GM12878 (cell line): ENCODE results near the gene MIR17HG. TPM values are rescaled to one million over a fixed set of nuclear protein-coding genes. Genes with fewer than 3 reads are reported as not detected.
A peak's percentile ranks its signal among the peaks of the same experiment; 100 is the strongest.

ENCODE experiments used
- ATAC-seq: fragments of 200-7000 bp; cut with Tn5 transposase; 3 replicates; pipeline ENCODE4 v1.9.1; 2020; ENCODE audit warnings: mild to moderate bottlenecking, moderate library complexity
- BruUV-seq: library from RNA; stranded (reverse); fragments of 400-500 nt; replicated peaks from 2 replicates; lab custom pipeline; 2021; lab: Mats Ljungman, UMichigan
- CTCF ChIA-PET: fragments of 300-600 bp; sonication (Branson Sonifier 250); formaldehyde crosslinking; extraction: SDS; loops from one replicate; lab custom pipeline; 2021; ENCODE audit warnings: inconsistent platforms; lab: Yijun Ruan, JAX
- POLR2A ChIA-PET: fragments of 350-600 bp; formaldehyde crosslinking; extraction: SDS; loops from one replicate; lab custom pipeline; 2021; ENCODE audit warnings: inconsistent platforms; lab: Charles Lee
- RAD21 ChIA-PET: fragments of 300-600 bp; sonication (Branson Sonifier 250); formaldehyde crosslinking; loops from one replicate; lab custom pipeline; 2023; ENCODE audit warnings: antibody characterized with exemption; ENCODE audit not compliant: unreplicated experiment; lab: Charles Lee
- SMC1A ChIA-PET: fragments of 300-600 bp; sonication (Branson Sonifier 250); formaldehyde crosslinking; loops from one replicate; lab custom pipeline; 2023; ENCODE audit not compliant: unreplicated experiment, uncharacterized antibody; lab: Charles Lee
- DNase-seq: peaks from one replicate; pipeline ENCODE4 v3.0.0-alpha.2; 2011; ENCODE audit warnings: low read depth, low spot score
- FAIRE-seq: peaks from 3 replicates; lab custom pipeline; 2011; peaks lifted over from hg19 to GRCh38; lab: Jason Lieb, UNC
- H2AFZ ChIP-seq: 2 replicates; pipeline ENCODE4 v1.6.0; 2011; ENCODE audit warnings: low read depth, low read length, control low read depth; ENCODE audit not compliant: control insufficient read depth
- H3K27ac ChIP-seq: 2 replicates; pipeline ENCODE4 v1.5.1; 2011; ENCODE audit warnings: control low read depth; ENCODE audit not compliant: control insufficient read depth, insufficient read depth
- H3K27me3 ChIP-seq, 2 experiments: replicated peaks in 1 of 2; 2 replicates each; pipeline versions ENCODE4 v1.6.0 to v1.6.1; 2011; ENCODE audit warnings: low read length in 1 of 2; ENCODE audit not compliant: control insufficient read depth in 2 of 2, insufficient read depth in 2 of 2
- H3K36me3 ChIP-seq, 2 experiments: 2 replicates each; pipeline ENCODE4 v1.5.1; 2011; ENCODE audit warnings: low read length in 1 of 2; ENCODE audit not compliant: control insufficient read depth in 2 of 2, insufficient read depth in 2 of 2
- H3K4me1 ChIP-seq: 2 replicates; pipeline ENCODE4 v1.6.1; 2011; ENCODE audit warnings: mild to moderate bottlenecking, low read length, moderate library complexity, mixed read lengths; ENCODE audit not compliant: control insufficient read depth, insufficient read depth
- H3K4me2 ChIP-seq: 2 replicates; pipeline ENCODE4 v1.6.0; 2011; ENCODE audit warnings: control low read depth; ENCODE audit not compliant: control insufficient read depth, insufficient read depth
- H3K4me3 ChIP-seq: fragments of 200-600 bp; sonication (generic); 2 replicates; pipeline ENCODE4 v1.5.1; 2016
- H3K79me2 ChIP-seq: 2 replicates; pipeline ENCODE4 v1.6.0; 2011; ENCODE audit warnings: low read length; ENCODE audit not compliant: control insufficient read depth, insufficient read depth
- H3K9ac ChIP-seq: 2 replicates; pipeline ENCODE4 v1.8.0; 2011; ENCODE audit warnings: low read length, control low read depth, mixed read lengths; ENCODE audit not compliant: control insufficient read depth, insufficient read depth
- H3K9me3 ChIP-seq: replicated peaks from 3 replicates; pipeline ENCODE4 v1.5.1; 2011; ENCODE audit warnings: mild to moderate bottlenecking, low read length; ENCODE audit not compliant: control insufficient read depth, insufficient read depth
- H4K20me1 ChIP-seq: 2 replicates; pipeline ENCODE4 v1.6.0; 2011; ENCODE audit not compliant: control insufficient read depth, insufficient read depth
- CREB1 ChIP-seq: IDR thresholded peaks from 2 replicates; pipeline ENCODE4 v1.6.1; 2012; ENCODE audit warnings: low read depth, mild to moderate bottlenecking, inconsistent platforms
- GABPA ChIP-seq: IDR thresholded peaks from 2 replicates; pipeline ENCODE4 v1.6.1; 2014; ENCODE audit warnings: antibody characterized with exemption, low read depth, mild to moderate bottlenecking, inconsistent platforms
- HCFC1 ChIP-seq: fragments of 150-350 bp; IDR thresholded peaks from 2 replicates; pipeline ENCODE4 v1.6.1; 2014; ENCODE audit warnings: low read length
- SMAD1 ChIP-seq: fragments of 450-650 bp; IDR thresholded peaks from 2 replicates; pipeline ENCODE4 v1.6.1; 2018; ENCODE audit warnings: mild to moderate bottlenecking, low read depth; ENCODE audit not compliant: partially characterized antibody
- ZNF687 ChIP-seq: fragments of 450-650 bp; IDR thresholded peaks from 2 replicates; pipeline ENCODE4 v1.6.1; 2017; ENCODE audit warnings: mild to moderate bottlenecking, moderate library complexity
- WGBS: methylation state at CpG from one replicate; pipeline ENCODE4 v1.1.6; 2016; ENCODE audit warnings: low lambda C conversion rate; ENCODE audit not compliant: insufficient replicate concordance, insufficient coverage; ENCODE audit errors: missing lambda C conversion rate; 5-methylcytosine and 5-hydroxymethylcytosine counted together
- in situ Hi-C: fragments of 300-500 bp; cut with MboI; formaldehyde crosslinking; loops from 9 replicates; pipeline ENCODE4 v1.14.3; 2018; ENCODE audit warnings: mixed read lengths
- intact Hi-C: fragments of 100-400 bp; cut with micrococcal nuclease; formaldehyde crosslinking; loops from one replicate; pipeline ENCODE4 v1.14.2; 2022; ENCODE audit not compliant: unreplicated experiment
- polyA plus RNA-seq, 11 experiments: library from polyadenylated mRNA; depleted of rRNA in 4 of 11; unstranded in 6 of 11; stranded (reverse) in 5 of 11; fragments of >200 nt; fragmentation: Nextera tagmentation in 4 of 11; fragmentation: Illumina TruSeq in 1 of 11; extraction: Ambion mirVana in 4 of 11; extraction: Trizol in 1 of 11; gene quantifications; 1 replicate in 1 of 11; 2 replicates in 10 of 11; pipeline versions ENCODE4 v1.2.1 to v1.2.3, GENCODE V29; 2011 to 2016; ENCODE audit warnings: inconsistent platforms in 2 of 11, missing spikeins in 2 of 11, low read depth in 1 of 11
- total RNA-seq, 4 experiments: library from RNA; depleted of rRNA in 3 of 4; stranded (reverse); fragments of >200 nt in 3 of 4; fragmentation: Illumina TruSeq in 1 of 4; extraction: Trizol in 1 of 4; gene quantifications; 2 replicates each; pipeline versions ENCODE4 v1.2.1 to v1.2.3, GENCODE V29; 2013 to 2021

The MIR17HG gene
- total and polyA plus RNA-seq, 10 of the 15 experiments (the other 5 are each of a cell fraction or from before 2014, with no cell fraction given) = 4.4 to 37.7 (median 15.1) TPM

- peak; percentile 35; the same call in 1 of the 2 replicates for TF ChIP-seq CREB1
- TF ChIP-seq GABPA = no peak
Observed at GRCh38 chr13:91302111-91302510, 45.4 kb upstream of the MIR17HG start (continued).

GRCh38 chr13:91303031-91303430 is 44.5 kb upstream of the MIR17HG start:
- H3K79me2 ChIP-seq = no peaks in the 10 kb centered on the region
- H3K4me1 ChIP-seq = no peaks in the 10 kb centered on the region
- no peak overlapping the region for H3K4me2 ChIP-seq
- H3K9ac ChIP-seq = no peak overlapping the region
- no peak for DNase-seq
- no peak for FAIRE-seq
- WGBS = 76% methylated on average over 5 of the region's 5 CpGs
- CTCF ChIA-PET = interaction anchor here (0.7 to 2.4 kb wide), 4 partner anchors 10 to 159 kb away, joined by 4 to 10 read pairs (median 6); no protein-coding TSS in a partner anchor
- no peak overlapping the region for H3K4me3 ChIP-seq
- no peaks in the 10 kb centered on the region for H3K27me3 ChIP-seq
- no peaks in the 10 kb centered on the region for H3K36me3 ChIP-seq
- TF ChIP-seq ZNF687 (no peak), SMAD1 (no peak), HCFC1 (no peak)
- TF ChIP-seq, all 136 proteins: peak for 0
- ATAC-seq = no peak
- no peak overlapping the region for H2AFZ ChIP-seq
- intact Hi-C loops (no loop called here), in situ Hi-C loops (no loop called here)
- H3K27ac ChIP-seq = no peak overlapping the region
- SMC1A ChIA-PET = interaction anchor here (1.1 to 1.4 kb wide), 2 partner anchors 11 to 12 kb away, joined by 3 to 6 read pairs; no protein-coding TSS in a partner anchor
- BruUV-seq = no TSS peak
- POLR2A ChIA-PET = no interaction called here
- no peaks in the 10 kb centered on the region; the same call in 1 of the 3 replicates for H3K9me3 ChIP-seq
- H4K20me1 ChIP-seq = no peaks in the 10 kb centered on the region
- RAD21 ChIA-PET = interaction anchor here (0.8 to 2.7 kb wide), 2 partner anchors 11 to 55 kb away, joined by 3 to 7 read pairs; no protein-coding TSS in a partner anchor
